ENCODE measurements around the gene PRKRIP1. TPM values are rescaled to one million over a fixed set of nuclear protein-coding genes. Genes with fewer than 3 reads are reported as not detected.
A peak's percentile ranks its signal among the peaks of the same experiment; 100 is the strongest.

Gene PRKRIP1
- total RNA-seq, 2 experiments from 2014 or later, result 47.4 to 48.0 TPM

DNA sequence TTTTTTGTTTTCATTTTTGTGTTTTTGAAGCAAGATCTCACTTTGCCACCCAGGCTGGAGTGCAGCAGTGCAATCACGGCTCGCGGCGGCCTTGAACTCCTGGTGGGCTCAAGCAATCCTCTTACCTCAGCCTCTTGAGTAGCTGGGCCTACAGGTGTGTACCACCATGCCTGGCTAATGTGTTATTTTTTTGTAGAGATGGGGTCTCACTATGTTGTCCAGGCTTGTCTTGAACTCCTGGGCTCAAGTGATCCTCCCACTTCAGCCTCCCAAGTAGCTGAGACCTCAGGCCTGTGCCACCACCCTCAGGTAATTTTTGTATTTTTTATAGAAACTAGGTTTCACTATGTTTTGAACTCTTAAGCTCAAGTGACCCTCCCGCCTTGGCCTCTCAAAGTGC, 14.8 kb downstream of the PRKRIP1 start:
- intact Hi-C loops (cut with DNase I, micrococcal nuclease), result no loop called here
- H3K27me3 ChIP-seq (ENCODE audit: control insufficient read depth in 1 of 2, insufficient read depth in 2 of 2, low read length in 2 of 2), result no peaks in the 10 kb centered on the region
- Mint-ChIP-seq H3K27me3 (no peaks in the 10 kb centered on the region), H3K4me1 (ENCODE audit: low read depth) (peaks cover 22% of the 10 kb centered on the region), H3K36me3 (ENCODE audit: low read depth) (peaks cover 87% of the 10 kb centered on the region), H3K9me3 (no peaks in the 10 kb centered on the region), H3K27ac (peak overlapping the region; percentile 30), H3K4me3 (no peak overlapping the region)
- POLR2A ChIA-PET, result no interaction called here
- H3K4me1 ChIP-seq (ENCODE audit: insufficient read depth, low read length), result peaks cover 23% of the 10 kb centered on the region
- peaks cover 0 to 3% of the 10 kb centered on the region in 2 experiments for H3K9me3 ChIP-seq (ENCODE audit: control insufficient read depth in 1 of 2, insufficient read depth in 1 of 2, low read length in 2 of 2)
- H3K36me3 ChIP-seq (ENCODE audit: insufficient read depth, low read length), result peaks cover 39% of the 10 kb centered on the region
- no peak for ATAC-seq (ENCODE audit: poor library complexity)
- no peak overlapping the region for H3K27ac ChIP-seq (ENCODE audit: low read depth in 1 of 2, low read length in 2 of 2)
- CTCF ChIA-PET, result interaction anchor here (1.4 to 2.3 kb wide), 2 partner anchors 24 to 39 kb away, joined by 8 to 11 read pairs; no protein-coding TSS in a partner anchor
- DNase-seq, result no peak
- H3K4me3 ChIP-seq (ENCODE audit: low read length), result no peak overlapping the region
- no peak for TF ChIP-seq CTCF (IDR thresholded peaks at IDR 0.05)

GRCh38 chr7:102412548-102412947, 16.4 kb downstream of the PRKRIP1 start:
- Mint-ChIP-seq H3K36me3 (ENCODE audit: low read depth) (peaks cover 81% of the 10 kb centered on the region), H3K27me3 (no peaks in the 10 kb centered on the region), H3K4me1 (ENCODE audit: low read depth) (peaks cover 36% of the 10 kb centered on the region), H3K9me3 (no peaks in the 10 kb centered on the region), H3K27ac (peak overlapping the region; percentile 39), H3K4me3 (no peak overlapping the region)
- intact Hi-C loops (cut with DNase I, micrococcal nuclease), result loop anchor here (1.0 to 2.0 kb wide), 2 partner anchors 38 kb away; no protein-coding TSS in a partner anchor
- ChIA-PET CTCF (interaction anchor here (0.8 to 3.2 kb wide), 13 partner anchors 14 to 61 kb away, joined by 3 to 43 read pairs (median 6); partner anchors contain the start of genes ALKBH4, LRWD1, ORAI2 and PRKRIP1), POLR2A (interaction anchor here (1.1 to 1.4 kb wide), 8 partner anchors 14 to 55 kb away, joined by 3 to 9 read pairs (median 6); partner anchors contain the start of genes ORAI2 and PRKRIP1)
- peaks cover 30% of the 10 kb centered on the region for H3K36me3 ChIP-seq (ENCODE audit: insufficient read depth, low read length)
- peaks cover 0 to 3% of the 10 kb centered on the region in 2 experiments for H3K9me3 ChIP-seq (ENCODE audit: control insufficient read depth in 1 of 2, insufficient read depth in 1 of 2, low read length in 2 of 2)
- no peak overlapping the region for H3K4me3 ChIP-seq (ENCODE audit: low read length)
- H3K4me1 ChIP-seq (ENCODE audit: insufficient read depth, low read length), result peaks cover 39% of the 10 kb centered on the region
- ATAC-seq (ENCODE audit: poor library complexity) (peak; percentile 48), DNase-seq (peak; percentile 29 to 75 (median 48))
- H3K27me3 ChIP-seq (ENCODE audit: control insufficient read depth in 1 of 2, insufficient read depth in 2 of 2, low read length in 2 of 2), result no peaks in the 10 kb centered on the region
- no peak overlapping the region for H3K27ac ChIP-seq (ENCODE audit: low read depth in 1 of 2, low read length in 2 of 2)
- peak; percentile 67 for TF ChIP-seq CTCF (IDR thresholded peaks at IDR 0.05)

DNA sequence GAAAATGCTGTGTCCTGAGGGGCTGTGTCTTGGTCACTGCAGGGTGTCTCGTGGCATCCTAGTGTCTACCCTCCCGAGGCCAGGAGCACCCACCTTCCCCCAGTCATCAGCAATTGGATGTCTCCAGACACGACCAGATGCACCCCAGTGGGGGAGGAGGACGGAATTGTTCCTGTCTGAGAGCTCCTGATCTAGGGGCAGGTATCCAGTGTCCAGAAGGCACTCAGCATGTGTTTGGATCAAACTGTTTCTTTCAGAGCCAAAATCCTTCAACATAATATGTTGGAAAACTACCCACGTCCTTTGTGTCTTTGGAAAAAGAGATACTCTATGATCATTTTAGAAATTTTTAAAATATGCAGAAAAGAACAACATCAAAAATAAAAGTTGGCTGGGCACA, 16.9 kb downstream of the PRKRIP1 start:
- H3K27me3 ChIP-seq (ENCODE audit: control insufficient read depth in 1 of 2, insufficient read depth in 2 of 2, low read length in 2 of 2), result no peaks in the 10 kb centered on the region
- Mint-ChIP-seq H3K27me3 (no peaks in the 10 kb centered on the region), H3K9me3 (no peaks in the 10 kb centered on the region), H3K36me3 (ENCODE audit: low read depth) (peaks cover 75% of the 10 kb centered on the region), H3K4me1 (ENCODE audit: low read depth) (peaks cover 41% of the 10 kb centered on the region), H3K4me3 (no peak overlapping the region), H3K27ac (peak overlapping the region; percentile 39)
- peaks cover 0 to 3% of the 10 kb centered on the region in 2 experiments for H3K9me3 ChIP-seq (ENCODE audit: control insufficient read depth in 1 of 2, insufficient read depth in 1 of 2, low read length in 2 of 2)
- peaks cover 24% of the 10 kb centered on the region for H3K36me3 ChIP-seq (ENCODE audit: insufficient read depth, low read length)
- no peak for ATAC-seq (ENCODE audit: poor library complexity)
- ChIA-PET CTCF (interaction anchor here (0.9 to 3.2 kb wide), 12 partner anchors 13 to 60 kb away, joined by 3 to 43 read pairs (median 8); partner anchors contain the start of genes ALKBH4, LRWD1, ORAI2 and PRKRIP1), POLR2A (interaction anchor here (1.1 to 1.4 kb wide), 8 partner anchors 13 to 54 kb away, joined by 3 to 9 read pairs (median 6); partner anchors contain the start of genes ORAI2 and PRKRIP1)
- H3K27ac ChIP-seq (ENCODE audit: low read depth in 1 of 2, low read length in 2 of 2), result no peak overlapping the region
- H3K4me3 ChIP-seq (ENCODE audit: low read length), result no peak overlapping the region
- intact Hi-C loops (cut with DNase I, micrococcal nuclease), result loop anchor here in 1 of 2 experiments (2.0 kb wide), 1 partner anchor 38 kb away; no protein-coding TSS in a partner anchor
- no peak for DNase-seq
- no peak for TF ChIP-seq CTCF (IDR thresholded peaks at IDR 0.05)
- peaks cover 45% of the 10 kb centered on the region for H3K4me1 ChIP-seq (ENCODE audit: insufficient read depth, low read length)

Data from CD4-positive, alpha-beta T cell (primary cell).